Epithelial cell of proximal tubule (primary cell): ENCODE results near the gene GLRX. TPM values are rescaled to one million over a fixed set of nuclear protein-coding genes. Genes with fewer than 3 reads are reported as not detected.

Source experiments
- DNase-seq: peaks from one replicate; pipeline ENCODE4 v3.0.0-alpha.2; 2011; ENCODE audit warnings: low read depth
- H3K4me3 ChIP-seq: 2 replicates; pipeline ENCODE4 v1.5.1; 2011; ENCODE audit warnings: low read depth, mild to moderate bottlenecking, low read length
- total RNA-seq: library from RNA; depleted of rRNA; stranded (reverse); fragments of >200 nt; gene quantifications from 2 replicates; pipeline ENCODE4 v1.2.3, GENCODE V29; 2015
- TF ChIP-seq, protein P1 (sequence below): conservative IDR thresholded peaks from 2 replicates; pipeline ENCODE4 v1.5.1; 2012; ENCODE audit warnings: low read depth, mild to moderate bottlenecking, low read length

The GLRX gene
- total RNA-seq, 1 donor from 2014 or later: 147 TPM

DNA sequence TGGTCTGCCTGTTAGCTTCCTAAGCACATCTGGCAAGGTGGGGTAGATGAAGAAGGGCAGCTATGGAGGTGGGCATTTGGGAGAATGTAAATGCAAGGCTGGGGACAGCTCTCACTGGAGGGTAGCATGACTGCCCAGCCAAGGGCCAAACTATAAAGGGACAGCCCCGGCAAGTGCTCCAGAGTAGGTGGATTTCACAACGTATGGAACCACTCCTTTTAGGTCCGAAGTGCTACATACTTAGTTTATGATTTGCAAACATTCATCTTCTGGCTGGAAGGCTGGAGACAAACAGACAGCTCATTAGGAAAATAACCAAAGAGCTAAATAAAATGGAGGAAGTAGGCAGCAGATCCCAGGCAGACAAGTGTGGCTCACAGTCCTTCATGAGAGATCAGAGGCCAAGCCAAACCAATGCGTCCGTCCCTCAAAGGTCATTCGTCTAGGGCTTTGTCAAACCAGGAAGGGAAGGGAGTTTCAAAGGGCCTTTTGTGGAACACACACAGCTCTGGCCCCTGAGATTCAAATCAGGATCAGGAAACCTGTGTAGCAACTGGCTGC lies 42.5 kb upstream of the GLRX start:
- TF ChIP-seq, protein P1, sequence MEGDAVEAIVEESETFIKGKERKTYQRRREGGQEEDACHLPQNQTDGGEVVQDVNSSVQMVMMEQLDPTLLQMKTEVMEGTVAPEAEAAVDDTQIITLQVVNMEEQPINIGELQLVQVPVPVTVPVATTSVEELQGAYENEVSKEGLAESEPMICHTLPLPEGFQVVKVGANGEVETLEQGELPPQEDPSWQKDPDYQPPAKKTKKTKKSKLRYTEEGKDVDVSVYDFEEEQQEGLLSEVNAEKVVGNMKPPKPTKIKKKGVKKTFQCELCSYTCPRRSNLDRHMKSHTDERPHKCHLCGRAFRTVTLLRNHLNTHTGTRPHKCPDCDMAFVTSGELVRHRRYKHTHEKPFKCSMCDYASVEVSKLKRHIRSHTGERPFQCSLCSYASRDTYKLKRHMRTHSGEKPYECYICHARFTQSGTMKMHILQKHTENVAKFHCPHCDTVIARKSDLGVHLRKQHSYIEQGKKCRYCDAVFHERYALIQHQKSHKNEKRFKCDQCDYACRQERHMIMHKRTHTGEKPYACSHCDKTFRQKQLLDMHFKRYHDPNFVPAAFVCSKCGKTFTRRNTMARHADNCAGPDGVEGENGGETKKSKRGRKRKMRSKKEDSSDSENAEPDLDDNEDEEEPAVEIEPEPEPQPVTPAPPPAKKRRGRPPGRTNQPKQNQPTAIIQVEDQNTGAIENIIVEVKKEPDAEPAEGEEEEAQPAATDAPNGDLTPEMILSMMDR: no peak
- no peak for DNase-seq
- H3K4me3 ChIP-seq: no peak overlapping the region

DNA sequence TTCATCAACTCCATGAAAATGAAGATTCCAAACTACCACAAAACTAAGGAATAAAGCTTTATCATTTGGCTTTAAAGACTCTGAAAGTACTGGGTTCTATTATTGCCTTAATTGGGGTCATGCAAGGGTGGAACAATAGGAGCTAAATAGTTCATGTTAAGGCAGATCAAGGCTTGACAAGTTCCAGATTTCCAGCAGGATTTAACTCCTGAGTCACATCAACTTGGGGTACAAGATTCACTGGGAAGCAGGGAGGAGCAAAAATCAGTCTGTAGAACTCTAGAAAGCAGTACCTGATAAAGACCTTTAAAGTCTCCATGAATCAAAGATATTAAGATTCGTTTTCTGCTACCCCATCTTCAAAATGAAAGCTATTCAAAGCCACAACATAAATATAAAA lies 41.9 kb upstream of the GLRX start:
- no peak for DNase-seq
- no peak overlapping the region for H3K4me3 ChIP-seq
- TF ChIP-seq, protein P1: no peak

DNA sequence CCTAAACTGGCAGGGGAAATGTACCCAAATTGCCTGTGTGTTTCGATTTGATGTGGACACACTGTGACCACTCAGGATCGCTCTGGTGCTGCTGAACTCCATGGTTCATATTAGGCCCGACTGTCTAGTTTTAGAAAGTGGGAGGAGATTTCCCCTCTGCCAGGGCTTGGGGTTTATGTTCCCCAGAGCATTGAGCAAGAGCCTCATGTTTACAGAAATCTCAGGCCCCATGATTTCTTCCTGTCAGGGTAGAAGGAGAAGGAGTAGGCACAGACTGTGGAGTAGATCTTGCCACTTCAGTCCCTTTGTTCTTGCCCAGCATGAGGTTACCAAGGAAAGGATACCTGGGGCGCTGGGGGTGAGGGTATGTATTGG lies 40.8 kb upstream of the GLRX start:
- H3K4me3 ChIP-seq: no peak overlapping the region
- TF ChIP-seq, protein P1: no peak
- DNase-seq: no peak

DNA sequence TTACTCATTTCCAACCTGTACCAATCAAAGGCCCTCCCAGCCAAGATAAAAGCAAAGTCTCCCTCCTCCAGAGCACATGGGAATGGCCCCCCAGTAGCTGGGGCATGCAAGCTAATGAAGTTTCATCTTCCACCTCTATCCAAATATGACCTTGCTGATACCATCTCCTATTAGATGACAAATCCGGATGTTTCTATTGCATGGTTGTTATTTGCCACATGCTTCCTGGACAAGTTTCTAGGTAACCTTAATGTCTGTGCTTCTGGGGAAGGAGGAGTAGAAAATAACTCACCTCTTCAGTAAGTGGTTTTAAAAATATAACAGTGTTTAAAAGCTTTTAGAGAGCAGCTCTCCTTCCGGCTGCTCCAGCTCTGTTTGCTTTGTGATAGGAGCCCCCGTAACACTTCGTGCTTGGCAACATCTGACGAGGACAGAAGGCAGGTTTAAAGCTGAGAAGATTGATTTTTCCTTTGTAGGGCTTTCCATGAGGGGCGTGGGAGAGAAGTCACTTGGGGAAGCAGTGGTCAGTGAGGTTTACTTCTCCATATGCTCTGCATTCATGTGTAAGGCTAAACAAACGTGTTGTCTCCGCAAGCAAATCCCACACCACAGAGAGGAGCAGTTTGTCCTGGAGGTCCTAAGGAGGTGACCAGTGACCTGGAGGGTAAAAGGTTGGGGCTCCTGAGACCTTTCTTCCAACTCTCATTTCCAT lies 40.3 kb upstream of the GLRX start:
- no peak overlapping the region for H3K4me3 ChIP-seq
- DNase-seq: no peak
- TF ChIP-seq, protein P1: no peak

DNA sequence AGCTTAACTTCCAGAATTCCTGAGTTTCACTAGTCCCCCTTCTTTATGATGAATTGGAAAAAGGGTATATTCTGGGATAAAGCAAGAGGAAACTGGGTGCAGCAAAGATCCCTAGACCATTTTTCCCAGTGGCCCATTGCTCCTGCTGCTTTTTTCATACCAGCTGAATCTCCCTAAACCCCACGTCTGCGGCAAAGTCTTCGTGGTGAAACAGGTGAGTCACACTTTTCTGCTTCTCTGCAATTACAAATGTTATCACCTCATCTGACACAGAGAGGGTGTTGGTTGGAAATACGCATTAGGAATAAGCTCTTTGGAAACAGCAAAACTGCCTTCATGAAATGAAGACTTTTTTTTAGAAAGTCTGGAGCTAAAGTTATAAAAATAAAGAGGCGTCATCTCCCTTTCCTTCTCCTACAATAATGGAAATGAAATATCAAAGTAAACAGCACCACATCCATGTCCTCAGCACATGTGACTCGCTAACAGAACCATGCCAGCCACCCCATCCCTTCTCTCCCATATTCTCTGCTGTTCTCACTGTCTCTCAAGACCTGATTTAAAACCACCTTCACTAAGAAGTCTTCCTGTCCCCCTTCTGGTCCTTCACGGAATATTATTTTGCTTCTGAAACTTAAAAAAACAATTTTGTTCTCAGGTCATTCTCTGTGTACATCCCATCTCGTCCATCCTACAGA lies 39.5 kb upstream of the GLRX start:
- H3K4me3 ChIP-seq: no peak overlapping the region
- DNase-seq: no peak
- TF ChIP-seq, protein P1: no peak

DNA sequence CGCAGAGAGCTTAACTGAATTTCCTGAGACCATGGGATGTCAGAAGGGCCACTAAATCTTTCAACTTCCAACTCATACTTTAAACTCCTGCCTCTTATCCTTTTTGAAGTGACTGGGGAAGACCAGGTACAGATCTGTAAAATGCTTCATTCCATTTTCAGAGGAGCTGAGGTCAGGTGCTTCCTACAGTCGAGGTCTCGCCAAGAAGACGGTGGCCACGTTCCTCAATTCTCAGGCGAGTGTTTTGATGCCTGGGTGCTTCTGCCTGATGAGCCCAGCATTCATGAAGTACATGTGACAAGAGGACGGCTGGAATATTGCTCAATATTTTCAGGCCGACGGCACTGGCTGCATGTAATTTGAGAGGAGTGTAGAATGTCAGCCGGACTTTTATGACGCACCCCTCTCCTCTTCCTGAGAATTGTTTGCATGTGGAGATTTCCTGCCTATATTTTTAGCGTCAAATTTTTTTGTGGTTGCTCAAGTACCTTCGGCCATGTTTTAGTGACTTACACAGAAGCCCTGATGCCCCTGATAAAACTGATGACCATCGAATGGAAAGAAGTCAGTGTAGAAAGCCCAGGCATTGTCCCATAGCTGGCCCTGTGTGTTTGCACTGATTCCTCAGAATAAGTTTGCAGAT lies 38.8 kb upstream of the GLRX start:
- H3K4me3 ChIP-seq: no peak overlapping the region
- TF ChIP-seq, protein P1: no peak
- DNase-seq: peak; percentile 63
